ENCODE data around the gene ONECUT3. TPM values are rescaled to one million over a fixed set of nuclear protein-coding genes. Genes with fewer than 3 reads are reported as not detected.

Gene ONECUT3
- total and polyA plus RNA-seq, 9 of the 15 experiments (the other 6 are each of a cell fraction or from before 2014, with no cell fraction given), result not detected

DNA sequence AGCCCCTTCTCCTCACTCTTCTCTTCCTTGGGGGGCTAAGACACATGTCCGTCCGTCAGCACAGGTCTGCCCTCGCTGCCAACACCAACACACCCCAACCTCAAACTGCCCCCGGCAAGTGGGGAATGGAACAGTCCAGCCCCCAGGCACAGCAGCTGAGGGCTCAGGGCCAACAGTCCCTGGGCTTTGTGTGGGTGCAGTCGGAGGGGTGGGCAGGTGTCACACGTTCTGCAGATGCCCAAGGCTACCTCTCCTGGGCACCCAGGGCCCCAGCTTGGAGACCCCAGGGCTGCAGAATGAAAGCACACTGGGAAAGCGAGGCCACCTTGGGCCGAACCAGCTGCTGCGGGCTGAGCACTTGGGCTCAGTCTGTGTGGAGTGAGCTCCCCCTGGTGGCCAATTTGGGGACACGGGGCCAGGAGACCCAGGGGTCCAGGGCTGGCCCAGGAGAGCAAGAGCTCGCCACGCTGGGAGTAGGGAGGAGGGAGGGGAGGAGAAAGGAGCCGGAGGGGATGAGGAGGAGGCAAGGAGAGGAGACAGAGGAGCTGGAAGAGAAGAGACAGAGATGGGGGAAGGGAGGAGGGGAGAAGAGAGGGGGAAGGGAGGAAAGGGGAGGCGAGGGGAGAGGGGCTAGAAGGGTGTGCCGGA is 72.7 kb downstream of the ONECUT3 start (continued):
- TF ChIP-seq FOXK1 (CRISPR knock-in tag; IDR thresholded peaks at IDR 0.05; ENCODE audit: borderline replicate concordance) (no peak), E2F5 (CRISPR knock-in tag; IDR thresholded peaks at IDR 0.05) (no peak), SOX6 (IDR thresholded peaks at IDR 0.05) (no peak), ZKSCAN1 (IDR thresholded peaks at IDR 0.05; ENCODE audit: low read depth, low read length) (no peak), NCOA2 (IDR thresholded peaks at IDR 0.05; ENCODE audit: partially characterized antibody in 2 of 2) (no peak), HDAC2 (IDR thresholded peaks at IDR 0.05) (no peak), CEBPG (CRISPR knock-in tag; IDR thresholded peaks at IDR 0.05) (no peak), CEBPG (tag; conservative IDR thresholded peaks at IDR 0.05 in 1 of 2, IDR thresholded peaks at IDR 0.05 in 1 of 2) (no peak), MECOM (CRISPR knock-in tag; IDR thresholded peaks at IDR 0.05) (no peak), NR2F6 (CRISPR knock-in tag; IDR thresholded peaks at IDR 0.05) (no peak), HBP1 (CRISPR knock-in tag; IDR thresholded peaks at IDR 0.05) (0 out of 2 replicates have a peak, but pooled peaks have one; percentile 17), USF2 (CRISPR knock-in tag; IDR thresholded peaks at IDR 0.05) (no peak), IRF2 (CRISPR knock-in tag; IDR thresholded peaks at IDR 0.05) (no peak), HDAC6 (IDR thresholded peaks at IDR 0.05; ENCODE audit: low read depth, low read length) (no peak), ZNF75A (CRISPR knock-in tag; IDR thresholded peaks at IDR 0.05) (no peak), BRF1 (IDR thresholded peaks at IDR 0.05; ENCODE audit: borderline replicate concordance, extremely low read depth, insufficient read length) (no peak), GABPA (tag; conservative IDR thresholded peaks at IDR 0.05; ENCODE audit: low read depth) (no peak), UBTF (IDR thresholded peaks at IDR 0.05; ENCODE audit: borderline replicate concordance in 1 of 2, low read depth in 2 of 2, low read length in 2 of 2) (no peak), HOXB6 (CRISPR knock-in tag; IDR thresholded peaks at IDR 0.05; ENCODE audit: borderline replicate concordance) (no peak)
- TF ChIP-seq, protein P1, sequence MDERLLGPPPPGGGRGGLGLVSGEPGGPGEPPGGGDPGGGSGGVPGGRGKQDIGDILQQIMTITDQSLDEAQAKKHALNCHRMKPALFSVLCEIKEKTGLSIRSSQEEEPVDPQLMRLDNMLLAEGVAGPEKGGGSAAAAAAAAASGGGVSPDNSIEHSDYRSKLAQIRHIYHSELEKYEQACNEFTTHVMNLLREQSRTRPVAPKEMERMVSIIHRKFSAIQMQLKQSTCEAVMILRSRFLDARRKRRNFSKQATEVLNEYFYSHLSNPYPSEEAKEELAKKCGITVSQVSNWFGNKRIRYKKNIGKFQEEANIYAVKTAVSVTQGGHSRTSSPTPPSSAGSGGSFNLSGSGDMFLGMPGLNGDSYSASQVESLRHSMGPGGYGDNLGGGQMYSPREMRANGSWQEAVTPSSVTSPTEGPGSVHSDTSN (CRISPR knock-in tag; IDR thresholded peaks at IDR 0.05; ENCODE audit: low read depth), result no peak
- TF ChIP-seq, protein P1 (tag; conservative IDR thresholded peaks at IDR 0.05; ENCODE audit: low read depth), result no peak
